NCI-H1694 treated with DMSO at 0.1 percent for 48 hours (cell line): Measurements from ENCODE around the gene USP48.
A peak's percentile ranks its signal among the peaks of the same experiment; 100 is the strongest.

ENCODE experiments used
- DNase-seq: peaks from one replicate; lab custom pipeline; 2025; lab: John Stamatoyannopoulos, UW

USP48 gene

DNA sequence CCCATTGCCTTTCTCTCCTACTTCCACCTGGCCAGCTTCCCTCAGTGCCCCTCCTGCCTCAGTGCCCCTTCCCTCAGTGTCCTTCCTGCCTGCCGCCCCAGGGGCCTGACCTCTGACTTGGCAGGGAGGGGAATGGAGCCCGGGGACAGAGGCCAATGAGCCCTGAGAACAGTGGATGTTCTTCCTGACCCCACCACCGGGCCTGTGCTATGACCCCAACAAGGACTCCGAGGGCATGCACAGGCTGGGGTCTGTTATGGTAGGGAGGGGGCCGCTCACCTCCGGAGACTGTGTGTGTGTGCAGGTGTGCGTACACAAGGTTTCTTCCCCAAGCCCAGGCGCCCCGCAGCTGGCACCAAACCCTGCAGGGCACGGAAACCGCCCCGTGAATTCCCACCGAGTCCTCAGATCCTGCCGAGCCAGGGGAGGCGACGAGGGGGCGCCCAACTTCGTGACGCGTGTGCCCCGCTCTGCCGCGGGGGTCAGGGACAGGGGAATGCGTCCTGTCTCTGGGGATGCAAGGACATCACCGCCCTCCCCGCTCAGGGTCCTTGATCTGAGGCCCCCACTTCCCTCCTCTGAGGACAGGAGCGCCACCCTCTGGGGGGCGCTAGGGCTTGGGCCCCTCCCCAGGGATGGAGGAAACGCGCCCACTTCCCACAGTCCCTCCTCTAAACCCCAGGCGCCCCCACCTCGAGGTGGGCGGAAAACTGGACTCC is 114.6 kb downstream of the USP48 start:
- DNase-seq = no peak

DNA sequence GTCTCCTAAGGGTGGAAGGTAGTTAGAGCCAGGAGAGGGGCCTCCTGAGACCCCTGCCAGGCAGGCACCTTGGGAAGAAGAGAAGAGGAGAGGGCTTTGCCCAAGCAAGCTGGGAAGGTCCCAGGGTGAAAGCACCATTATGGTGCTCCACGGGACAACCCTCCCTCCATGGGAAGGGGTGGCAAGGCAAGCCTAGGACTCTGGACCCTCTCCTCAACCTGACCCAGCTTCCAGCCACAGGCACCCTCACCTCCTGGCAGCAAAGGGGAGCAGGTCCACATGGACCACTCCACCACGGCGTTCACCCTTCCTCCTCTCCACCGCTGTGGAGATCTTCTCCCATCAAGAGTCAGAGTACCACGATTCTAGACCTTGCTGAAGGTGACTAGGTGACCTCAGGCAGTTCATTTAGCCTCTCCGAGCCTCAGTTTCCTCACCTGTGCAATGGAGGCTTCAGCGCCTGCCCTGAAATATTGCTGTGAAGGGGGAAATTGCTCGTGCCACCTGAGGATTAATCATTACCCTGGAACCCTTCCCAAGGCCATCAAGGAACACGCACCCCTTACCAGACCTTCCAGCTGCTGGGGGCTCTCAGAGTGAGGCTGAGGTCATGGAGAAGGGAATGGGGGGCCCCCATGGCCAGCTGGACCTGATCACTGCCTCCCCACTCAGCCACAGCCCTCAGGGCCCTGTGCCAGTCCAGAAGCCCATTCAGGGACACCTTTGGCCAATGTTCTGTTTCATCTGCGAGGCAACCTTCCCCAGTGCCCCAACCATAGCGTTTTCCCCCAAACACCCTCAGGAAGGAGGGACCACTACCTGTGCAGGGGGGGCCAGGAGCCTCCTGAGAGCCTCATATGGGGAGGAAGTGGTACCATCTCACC is 115.4 kb downstream of the USP48 start:
- no peak for DNase-seq

DNA sequence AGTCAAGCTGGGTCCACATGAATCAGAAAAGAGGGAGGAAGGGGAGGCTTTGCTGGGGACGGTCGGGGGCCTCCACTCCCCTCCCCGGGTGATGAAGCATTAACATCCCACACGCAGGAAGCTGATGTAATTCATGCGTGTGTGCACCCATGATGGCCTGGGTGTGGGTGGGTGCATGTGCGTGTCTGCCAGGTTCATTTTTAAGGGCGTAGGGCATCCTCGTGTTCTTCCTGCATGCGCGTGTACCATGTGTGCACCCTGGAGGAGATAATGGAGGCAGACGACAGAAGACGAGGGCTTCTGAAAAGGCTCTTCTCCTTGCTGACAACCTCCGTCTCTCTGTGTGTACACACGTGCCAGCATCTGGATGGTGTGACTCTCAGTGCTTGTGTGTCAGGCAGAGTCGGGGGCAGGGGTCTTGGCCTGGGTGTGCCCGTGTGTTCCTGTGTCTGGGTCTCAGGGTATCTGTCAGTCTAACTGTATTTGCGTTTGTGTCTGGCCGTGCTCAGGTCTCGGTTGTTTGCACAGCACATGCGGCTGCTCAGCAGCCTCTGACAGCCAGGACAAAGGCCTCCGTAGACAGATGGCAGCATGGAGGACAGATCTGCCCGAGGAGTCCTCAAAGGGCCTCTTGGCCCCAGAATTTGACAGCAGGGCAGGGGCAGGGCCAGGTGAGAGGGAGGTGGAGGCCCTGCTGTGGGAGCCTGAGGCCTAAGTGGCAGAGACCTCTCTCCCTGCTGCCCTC is 116.2 kb downstream of the USP48 start:
- DNase-seq = no peak

DNA sequence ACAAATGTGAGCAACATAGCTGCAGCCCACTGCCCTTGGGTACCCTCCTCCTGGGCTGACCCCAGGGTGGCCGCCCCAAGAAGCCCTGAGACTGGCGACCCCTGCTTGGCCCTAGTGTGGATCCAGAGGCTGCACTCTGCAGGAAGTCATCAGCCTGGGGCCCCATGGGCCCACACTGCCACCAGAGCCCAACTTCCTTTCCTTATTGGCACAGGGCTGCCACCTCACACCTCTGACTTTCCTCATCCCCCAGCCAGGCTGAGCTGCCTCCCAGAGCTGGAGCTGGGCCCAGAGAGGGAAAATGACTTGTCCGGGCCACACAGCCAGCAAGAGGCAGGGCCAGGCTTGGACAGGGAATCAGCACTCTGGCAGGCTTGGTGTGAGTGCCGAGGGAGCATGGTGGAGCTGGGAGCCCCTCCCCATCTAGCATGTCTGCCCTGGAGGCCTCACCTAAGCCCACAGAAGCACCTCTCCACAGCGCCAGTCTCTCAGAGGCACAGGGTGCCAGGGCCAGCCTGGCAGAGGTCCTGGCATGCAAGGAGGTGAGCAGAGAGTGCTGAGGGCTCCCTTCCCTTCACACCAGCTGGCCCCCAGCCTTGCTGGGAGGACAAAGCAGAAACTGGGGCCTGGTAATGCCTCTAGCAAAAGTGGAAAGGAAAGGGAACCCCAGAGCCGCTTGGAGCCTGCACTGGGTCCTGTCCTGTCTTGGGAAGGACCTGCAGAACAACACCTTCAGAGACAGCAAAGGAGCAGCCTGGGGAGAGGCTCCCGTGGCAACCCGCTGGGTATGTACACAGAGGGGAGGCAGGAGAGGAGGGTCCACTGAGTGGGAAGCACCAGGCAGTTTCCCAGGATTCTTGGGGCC is 117.0 kb downstream of the USP48 start:
- DNase-seq = no peak

DNA sequence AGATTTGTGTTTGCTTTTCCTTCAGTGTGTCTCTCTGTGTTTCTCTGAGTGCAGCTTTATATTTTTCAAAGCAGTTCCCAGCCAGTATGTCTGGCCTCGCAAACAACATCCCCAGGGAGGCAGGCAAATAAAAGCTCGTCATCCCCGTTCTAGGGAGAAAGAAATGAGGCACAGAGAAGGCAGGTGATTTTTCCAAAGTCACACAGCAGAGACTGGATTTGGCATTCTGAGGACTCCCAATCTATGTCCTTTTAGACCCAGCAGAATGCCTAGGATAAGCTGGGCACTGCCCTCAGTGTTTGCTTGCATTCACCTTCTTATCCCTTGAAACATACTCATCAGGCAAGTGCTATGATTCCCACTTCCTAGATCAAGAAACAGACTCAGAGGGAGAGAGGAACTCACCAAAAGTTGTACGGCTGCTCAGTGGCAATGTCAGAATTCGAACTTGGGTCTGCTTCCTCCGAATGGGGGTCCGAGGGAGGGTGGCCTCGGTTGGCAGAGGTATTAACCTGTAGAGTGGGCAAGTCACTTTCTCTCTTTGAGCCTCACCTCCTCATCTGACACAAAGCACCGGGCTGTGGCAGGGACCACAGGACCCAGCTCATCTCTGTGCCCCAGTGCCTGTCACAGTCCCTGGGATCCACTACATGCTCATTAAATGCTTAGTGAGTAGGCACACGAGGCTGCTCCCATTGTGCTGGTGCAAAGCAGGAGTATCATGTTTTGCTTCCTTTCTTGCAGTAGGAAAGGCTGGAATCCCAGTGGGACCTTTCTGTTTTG is 118.0 kb downstream of the USP48 start:
- DNase-seq = no peak

DNA sequence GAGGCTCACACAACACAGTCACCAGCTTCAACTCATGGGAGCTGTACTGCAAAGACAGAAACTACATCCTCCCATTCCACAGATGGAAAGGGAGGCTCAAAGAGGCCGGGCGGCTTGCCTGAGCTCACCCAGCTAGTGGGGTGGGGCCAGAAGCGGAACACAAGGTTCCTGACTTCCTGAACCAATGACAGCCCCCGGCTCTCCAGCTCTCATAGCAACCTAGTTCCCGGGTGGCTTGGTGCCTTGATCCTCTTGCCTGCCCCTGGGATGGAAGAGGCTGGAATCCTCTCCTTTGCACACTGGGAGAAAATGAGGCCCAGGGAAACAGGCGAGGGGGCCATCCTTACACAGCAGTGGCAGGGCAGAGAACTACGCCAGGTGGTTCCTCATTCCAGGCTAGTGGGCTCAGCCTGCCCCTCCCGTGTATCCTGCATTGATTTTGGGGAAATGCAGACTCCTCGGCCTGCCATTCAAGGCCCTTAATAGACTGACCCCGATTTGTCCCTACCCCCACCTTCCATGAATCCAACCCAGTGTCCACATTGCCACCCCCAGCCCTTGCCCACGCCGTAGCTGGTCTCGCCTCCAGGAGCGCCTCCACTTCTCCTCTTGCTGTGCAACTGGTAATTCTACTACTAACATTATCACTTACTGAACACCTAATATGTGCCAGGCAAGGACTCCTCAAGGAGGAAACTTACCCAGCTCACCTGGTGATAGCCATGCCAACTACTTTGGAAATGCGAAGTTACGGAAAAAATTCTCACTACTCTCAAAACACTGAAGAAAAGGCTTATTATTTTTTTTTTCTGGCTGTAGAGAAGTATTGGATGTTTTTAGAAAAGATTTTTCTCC is 118.8 kb downstream of the USP48 start:
- DNase-seq = no peak

DNA sequence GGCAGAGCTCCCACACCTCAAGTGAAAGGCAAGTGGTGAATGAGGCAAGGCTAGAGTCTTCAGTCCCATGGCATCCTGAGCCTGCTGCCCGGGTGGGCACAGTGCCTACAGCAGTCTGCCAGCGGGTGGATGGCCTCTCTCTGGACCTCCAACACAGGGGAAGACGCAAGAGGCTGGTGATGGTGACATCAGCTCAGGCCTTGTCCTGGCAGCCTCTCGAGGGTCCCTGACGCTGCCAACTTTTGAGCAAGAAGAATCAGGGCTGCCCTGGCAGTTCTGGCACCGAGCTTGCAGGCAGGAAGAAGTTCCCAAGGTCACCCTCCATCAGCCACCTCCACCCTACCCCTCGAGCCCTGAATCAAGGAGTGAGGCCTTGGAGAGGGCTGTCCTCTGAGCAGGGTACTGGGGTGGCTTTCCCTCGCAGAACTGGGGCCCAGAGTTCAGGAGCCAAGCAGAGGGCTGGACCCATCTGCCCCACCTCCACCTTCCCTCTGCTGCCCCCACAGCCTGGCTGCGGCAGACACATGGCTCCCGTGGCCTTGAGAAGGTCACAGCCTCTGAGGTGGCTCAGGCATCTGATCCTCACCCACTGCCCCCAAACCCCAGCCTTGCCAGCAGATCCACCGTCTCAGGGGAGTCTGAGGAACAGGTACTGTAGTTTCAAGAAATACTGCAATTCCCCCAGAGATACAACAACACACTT is 119.5 kb downstream of the USP48 start:
- no peak for DNase-seq

DNA sequence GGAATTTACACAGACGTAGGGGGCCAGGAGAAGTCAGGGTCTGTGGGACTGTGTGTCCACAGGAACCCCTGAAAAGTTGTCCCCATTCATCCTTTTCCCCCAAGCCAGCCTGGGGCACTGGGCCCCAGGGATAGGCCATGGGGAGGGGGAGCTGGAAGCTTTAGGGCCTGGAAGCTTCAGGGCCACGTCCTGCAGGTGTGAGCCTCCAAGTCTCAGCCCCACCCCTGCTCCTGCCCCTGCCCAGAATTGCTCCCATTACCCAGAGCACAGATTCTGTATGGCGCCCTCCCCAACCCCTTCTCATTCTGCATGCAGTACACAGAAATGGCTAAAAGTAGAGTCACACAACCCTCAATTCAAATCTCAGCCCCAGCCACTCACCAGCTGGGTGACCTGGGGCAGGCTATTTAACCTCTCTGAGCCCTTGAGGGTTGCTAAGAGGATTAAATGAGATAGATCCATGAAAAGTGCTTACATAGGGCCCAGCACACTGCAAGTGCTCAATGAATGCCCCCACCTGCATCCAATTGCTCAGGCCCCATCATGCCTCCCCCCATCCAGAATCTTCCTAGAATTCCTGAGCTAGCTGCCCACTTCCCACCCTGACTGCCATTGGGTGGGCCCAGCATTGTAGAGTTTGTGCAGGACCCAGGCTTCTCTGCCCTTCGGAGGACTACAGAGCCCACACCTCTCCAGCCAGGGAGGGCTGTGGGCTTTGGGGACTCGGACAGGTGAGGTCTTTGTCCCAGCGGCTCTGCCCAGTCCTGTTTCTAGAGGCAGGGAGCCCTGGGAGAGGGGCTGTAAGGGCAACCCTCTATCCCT is 120.3 kb downstream of the USP48 start:
- no peak for DNase-seq

DNA sequence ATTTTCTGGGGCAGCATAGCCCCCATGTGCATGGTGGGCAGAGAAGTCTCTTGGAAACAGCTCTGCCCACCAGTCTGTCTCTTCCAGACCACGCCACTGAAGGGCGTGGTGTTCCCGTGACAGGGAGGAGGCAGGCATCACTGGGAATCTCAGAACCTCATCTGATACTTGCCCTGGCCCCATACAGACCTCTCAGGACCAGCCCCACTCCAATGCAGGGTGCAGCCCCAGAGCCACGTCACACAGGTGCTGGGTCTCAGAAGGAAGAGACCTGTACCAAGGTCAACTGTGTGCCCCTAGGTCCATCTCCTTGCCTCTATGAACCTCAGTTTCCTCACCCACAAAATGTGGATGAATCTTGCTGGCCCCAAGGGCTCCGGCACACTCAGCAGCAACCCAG is 121.1 kb downstream of the USP48 start:
- no peak for DNase-seq

DNA sequence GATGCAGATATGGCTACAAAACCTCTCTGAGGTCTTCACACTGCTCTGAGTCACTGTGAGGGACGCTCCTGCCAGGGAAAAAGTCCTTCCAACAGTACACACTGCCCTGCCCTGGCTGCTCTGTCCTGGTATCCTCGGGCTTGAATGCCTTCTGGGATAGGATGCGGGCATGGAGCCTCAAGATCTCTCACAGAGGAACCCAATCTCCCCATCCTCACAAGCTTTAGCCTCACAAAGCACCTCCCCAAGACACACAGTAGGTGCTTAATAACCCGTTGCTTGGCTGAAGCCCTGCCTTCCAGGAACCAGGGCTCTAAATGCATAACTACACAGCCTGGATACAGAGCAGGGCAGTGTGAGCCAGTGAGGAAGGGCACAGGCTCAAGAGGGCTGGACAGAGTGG is 123.0 kb downstream of the USP48 start:
- no peak for DNase-seq

DNA sequence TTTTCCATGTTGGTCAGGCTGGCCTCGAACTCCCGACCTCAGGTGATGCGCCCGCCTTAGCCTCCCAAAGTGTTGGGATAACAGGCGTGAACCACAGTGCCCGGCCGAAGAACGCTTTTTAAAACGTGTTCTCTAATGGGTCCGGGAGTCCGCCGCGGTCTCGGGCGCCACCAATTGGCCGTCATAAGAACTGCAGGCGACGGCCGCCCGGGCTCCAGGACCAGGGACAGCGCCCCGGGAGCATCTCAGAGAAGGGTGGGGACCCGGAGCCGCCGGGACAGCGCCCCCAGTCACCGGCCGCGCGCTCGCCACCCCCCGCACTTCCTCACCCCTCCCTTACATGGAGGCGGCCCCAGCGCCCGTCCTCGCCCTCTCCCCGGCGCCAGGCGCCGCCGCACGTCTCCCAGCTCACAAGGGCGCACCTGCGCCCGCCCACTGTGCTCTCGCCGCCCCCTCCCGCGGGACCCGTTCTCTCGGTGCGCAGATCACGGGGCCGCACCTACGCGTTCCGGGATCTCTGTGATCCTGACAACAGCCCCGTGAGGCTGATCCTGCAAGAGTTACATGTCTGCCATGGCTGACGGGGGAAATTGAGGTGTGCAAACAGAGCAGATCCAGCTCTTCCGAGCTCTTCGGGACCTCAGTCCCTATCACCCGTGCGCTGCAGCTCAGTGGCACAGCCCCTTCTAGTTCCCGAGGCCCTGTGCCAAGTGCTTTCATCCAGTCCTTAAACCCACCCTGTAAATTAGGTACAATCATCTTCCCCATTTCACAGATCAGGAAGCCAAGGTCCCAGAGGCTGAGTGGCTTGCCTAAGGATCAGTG is 123.6 kb downstream of the USP48 start:
- DNase-seq = peak; percentile 55

DNA sequence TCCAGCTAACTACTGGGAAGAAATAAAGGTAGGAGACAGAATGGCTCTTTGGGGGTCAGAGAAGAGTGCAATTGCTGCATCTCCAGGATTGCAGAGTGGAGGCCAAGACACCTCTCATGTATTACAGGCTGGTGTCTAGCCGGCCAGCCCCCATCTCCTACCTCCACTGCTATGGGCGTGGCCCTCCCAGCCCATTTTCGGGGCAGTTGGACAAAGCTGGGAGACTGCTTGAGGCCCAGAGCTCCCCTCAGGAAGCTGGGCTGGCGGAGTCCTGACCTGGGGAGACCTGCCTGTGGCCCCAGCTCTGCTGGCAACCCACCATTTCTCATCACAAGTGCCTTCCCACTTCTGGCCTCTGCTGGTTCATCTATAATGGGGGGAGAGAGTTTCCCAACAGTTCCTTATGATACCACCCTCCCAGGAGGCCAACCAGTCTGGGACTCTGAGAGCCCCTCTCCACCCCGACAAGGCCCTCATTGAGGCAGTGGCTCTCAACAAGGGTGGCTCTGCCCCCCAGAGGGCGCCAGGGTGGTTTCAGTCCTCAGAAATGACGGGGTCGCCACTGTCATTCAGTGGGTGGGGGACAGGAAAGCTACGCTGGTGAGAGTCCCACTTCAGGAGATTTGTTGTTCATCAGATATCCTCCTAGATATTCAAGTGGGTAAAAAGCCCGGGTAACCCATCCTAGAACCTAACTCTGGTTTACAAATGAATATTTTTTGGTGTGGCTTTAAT is 125.3 kb downstream of the USP48 start:
- no peak for DNase-seq

DNA sequence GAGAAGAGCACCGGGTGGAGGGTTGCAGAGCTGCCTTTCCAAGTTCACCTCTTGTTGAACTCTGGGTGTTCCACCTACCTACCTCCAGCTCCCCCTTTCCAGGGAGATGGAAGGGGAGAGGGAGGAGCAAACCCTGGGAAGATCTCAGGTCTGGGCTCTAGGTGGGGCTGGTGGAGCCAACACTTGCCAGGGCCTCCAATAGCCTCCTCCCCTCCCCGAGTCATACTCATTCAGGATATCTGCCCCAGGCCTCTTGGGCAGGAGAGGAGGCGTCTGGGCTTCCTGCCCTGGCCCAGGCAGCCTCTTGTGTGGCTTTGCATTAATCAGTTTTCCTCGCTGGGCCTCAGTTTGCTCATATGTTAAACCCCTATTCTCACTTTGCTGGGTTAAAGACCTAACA is 127.2 kb downstream of the USP48 start:
- DNase-seq = no peak

DNA sequence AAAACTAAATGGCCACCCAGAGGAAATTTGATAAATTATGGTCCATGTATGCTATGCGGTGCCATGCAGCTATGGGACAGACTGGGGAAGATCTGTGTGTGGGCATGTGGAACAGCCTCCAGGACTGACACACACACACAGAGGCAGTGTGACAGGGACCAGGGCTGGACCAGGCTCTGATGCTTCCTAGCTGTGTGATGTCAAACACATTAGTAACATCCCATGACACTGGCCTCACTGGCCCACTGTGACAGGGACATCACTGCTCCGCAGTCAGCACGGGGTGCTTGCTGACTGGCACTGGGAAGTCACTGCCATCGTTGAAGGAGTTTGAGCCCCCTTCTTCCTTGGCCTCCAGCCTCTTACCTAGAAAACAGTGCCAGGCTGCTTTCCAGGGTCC is 127.7 kb downstream of the USP48 start:
- no peak for DNase-seq

DNA sequence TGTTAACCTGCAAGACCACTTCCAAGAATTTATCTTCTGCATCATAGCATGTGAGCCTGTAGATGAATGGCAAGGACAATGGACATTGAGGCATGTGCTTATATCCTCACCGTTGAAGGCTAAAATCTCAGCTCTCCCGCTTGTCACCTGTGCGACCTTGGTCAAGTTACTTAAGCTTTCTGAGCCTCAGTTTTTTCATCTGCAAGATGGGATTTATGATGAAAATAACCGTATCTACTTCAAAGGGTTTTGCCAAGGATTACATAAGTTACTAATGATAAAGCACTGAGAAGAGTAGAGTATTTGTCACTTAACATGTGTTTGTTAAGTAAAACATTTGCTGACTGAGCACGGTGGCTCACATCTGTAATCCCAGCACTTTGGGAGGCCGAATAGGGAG is 128.7 kb downstream of the USP48 start:
- DNase-seq = no peak

DNA sequence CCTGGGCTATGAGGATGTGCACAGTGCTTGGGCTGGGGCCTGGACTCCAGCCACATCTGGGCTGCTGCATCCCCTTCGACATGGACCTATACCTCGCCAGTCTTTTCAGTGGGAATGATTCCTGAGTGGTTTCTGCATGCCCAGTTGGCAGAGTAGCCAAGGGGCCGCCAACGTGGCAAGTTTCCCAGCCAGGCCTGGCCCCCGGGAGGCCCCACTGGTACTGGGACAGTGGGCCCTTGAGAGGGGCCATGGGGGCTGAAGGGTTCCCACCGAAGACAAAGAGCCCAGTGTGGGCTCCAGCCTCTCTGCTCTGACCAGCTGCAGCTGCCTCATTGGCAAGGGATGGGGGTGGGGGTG is 129.2 kb downstream of the USP48 start:
- no peak for DNase-seq
